Measurements from ENCODE around the gene LAG3. TPM values are rescaled to one million over a fixed set of nuclear protein-coding genes. Genes with fewer than 3 reads are reported as not detected.

The LAG3 gene
- total RNA-seq, 2 donors from 2014 or later = 71.3 to 117 TPM

DNA sequence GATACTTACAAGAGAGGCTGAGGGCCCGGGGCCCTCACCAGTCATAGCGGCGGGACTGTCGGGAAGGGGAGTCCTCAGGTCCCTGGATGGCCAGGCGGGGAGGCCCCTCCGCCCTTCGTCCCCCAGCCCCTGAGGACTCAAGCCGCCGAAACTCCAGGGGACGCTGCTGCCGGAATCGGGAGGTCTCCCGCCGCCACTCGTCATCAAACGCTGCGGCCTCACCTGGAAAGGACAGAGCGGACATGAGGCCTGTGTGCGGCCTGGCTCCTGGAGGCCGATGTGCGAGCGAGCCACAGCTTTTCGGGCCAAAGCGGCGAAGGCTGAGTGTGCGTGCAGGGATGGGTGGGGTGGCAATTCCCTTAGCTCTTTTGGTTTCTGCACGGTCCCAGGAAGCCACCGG lies 23.6 kb upstream of the LAG3 start:
- ATAC-seq = no peak
- DNase-seq (ENCODE audit: low spot score in 2 of 2) = no peak
- Mint-ChIP-seq H3K9me3 (peaks cover 4 to 5% of the 10 kb centered on the region in 2 donors), H3K27ac (peak overlapping the region in 1 of 2 donors; percentile 64), H3K36me3 (peaks cover 52% of the 10 kb centered on the region in 2 donors)

DNA sequence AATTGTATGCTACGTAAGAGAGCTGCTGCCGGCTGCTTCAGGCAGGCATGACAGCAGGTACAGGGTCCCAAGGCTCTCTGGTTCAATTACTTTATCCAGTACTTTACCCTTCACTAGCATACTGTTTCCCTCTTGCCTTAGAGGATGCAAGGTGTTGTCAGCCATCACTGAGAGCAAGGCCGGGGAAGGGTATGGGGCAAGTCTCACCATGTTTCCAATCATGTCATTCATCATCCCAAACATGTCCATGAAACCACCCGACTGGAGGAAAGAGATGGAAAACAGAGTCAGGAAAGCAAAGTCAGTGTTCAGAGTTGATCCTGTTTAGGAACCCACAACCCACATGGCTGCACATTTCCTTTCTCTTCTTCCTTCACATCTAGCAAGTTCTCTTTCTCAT lies 21.8 kb upstream of the LAG3 start:
- no peaks in the 10 kb centered on the region for H3K9me3 Mint-ChIP-seq
- DNase-seq (ENCODE audit: low spot score in 2 of 2) (no peak), ATAC-seq (no peak)
- peak overlapping the region in 1 of 2 donors; percentile 99 for H3K27ac Mint-ChIP-seq
- H3K36me3 Mint-ChIP-seq = peaks cover 37 to 42% of the 10 kb centered on the region in 2 donors

DNA sequence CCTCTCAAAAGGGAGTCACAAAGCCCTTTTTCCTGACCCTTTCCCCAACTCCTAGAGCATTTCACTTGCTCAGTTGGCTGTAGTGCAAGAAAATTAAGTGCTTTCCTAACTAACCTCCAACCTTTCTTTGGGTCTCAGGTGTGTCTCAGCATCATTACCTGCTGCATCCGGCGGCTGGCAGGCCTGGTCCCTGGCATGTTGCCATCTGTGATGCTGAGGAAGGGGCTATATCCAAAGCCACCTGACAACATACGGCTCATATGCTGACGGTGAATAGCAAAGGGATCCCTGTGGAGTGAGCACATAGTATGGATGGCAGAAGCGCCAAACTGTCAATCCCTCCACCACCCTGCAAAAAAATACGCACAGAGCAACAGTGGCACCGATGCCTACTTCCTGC lies 20.6 kb upstream of the LAG3 start:
- H3K36me3 Mint-ChIP-seq = peaks cover 32 to 41% of the 10 kb centered on the region in 2 donors
- peak overlapping the region; percentile 99 for H3K27ac Mint-ChIP-seq

DNA sequence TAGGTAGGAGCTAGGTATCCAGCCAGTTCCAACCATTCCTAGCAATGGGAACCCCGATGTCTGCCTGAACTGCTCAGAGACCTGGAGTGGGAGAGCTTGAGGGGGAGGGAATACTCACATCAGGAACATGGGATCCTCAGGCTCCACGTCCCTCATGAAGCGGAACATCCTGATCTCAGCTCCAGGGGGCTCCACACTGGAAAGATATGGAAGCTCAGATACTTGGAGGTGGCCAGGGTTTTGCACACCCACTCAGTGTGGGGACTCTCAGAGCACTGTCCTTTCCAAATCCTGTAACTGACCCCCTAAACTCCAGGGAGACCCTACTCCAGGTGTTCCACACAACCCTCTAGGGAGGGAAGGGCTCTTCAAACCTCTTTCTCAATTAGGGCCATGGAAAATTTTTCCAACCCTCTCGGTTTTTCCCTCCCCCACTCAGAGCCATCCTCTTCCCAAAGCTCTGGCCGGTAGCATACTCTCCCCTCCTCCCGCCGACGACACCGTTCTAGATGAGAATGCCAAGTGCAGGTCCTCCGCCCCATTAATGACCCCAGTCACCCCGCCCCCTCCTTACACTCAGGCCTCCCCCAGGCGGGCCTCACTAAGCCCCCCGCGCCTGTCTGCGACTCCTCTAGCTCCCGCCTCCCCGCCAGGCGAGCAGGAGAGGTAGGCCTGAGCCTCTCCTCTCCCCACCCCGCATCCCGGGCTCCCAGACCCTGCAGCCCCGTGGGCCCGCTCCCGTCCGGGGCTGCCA lies 20.0 kb upstream of the LAG3 start:
- H3K27ac Mint-ChIP-seq = peak overlapping the region; percentile 99
- no peaks in the 10 kb centered on the region for H3K9me3 Mint-ChIP-seq
- DNase-seq (ENCODE audit: low spot score in 2 of 2) = no peak
- peaks cover 28 to 37% of the 10 kb centered on the region in 2 donors for H3K36me3 Mint-ChIP-seq
- peak; percentile 0 to 2 for ATAC-seq

More for the DNA sequence above, 20.6 kb upstream of the LAG3 start:
- DNase-seq (ENCODE audit: low spot score in 2 of 2) = no peak
- no peak for ATAC-seq
- no peaks in the 10 kb centered on the region for H3K9me3 Mint-ChIP-seq

DNA sequence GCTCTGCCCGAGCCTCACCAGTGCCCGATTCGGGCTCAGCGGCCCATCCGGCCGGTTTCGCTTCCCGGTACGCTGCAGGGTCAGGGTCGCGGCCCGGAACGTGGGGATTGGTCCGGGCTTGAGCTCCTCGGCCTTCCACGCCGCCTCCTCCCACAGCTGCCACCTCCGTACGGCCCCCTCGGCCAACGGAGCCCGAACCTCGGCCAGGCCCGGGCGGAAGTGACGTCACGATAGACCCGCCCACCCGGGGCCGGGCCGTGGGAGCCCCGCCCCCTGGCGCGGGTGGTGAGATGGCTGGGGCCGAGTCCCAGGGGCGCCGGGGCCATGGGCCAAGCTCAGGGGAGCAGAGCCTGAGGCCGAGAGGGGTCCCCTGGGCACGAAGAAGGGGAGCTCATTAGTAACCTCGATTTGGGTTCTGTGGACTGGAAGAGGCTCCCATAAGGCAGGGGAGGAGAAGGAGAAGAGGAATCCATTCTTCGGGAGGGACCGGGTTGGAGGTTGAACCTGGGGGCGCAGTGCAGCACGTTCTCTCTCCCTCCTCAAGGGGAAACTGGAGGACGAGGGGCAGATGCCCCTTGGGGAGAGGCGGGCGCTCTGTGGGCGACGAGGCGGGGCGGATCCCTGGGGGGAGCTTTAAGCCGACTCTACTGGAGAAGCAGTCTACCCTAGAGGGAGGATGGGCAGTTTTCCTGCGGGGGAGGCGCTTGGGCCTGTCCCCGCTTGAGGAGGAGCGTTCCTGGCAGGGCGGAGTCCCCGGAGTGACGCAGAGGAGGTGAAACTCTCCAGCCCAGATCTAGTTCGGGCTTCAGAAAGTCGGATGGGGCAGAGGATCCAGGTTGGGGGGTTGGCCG lies 19.2 kb upstream of the LAG3 start, which contains the start of gene MLF2:
Gene MLF2, minus strand, starts transcription at position 221 of the 851 bp plus-strand sequence. CDS start 807 bp downstream, outside the sequence.
- Mint-ChIP-seq H3K27ac (peak within 1 kb of the TSS; percentile 99), H3K36me3 (peaks cover 20 to 29% of the 10 kb centered on the region in 2 donors), H3K9me3 (no peaks in the 10 kb centered on the region)
- DNase-seq (ENCODE audit: low spot score in 2 of 2) (peak; percentile 98), ATAC-seq (peak; percentile 95)

DNA sequence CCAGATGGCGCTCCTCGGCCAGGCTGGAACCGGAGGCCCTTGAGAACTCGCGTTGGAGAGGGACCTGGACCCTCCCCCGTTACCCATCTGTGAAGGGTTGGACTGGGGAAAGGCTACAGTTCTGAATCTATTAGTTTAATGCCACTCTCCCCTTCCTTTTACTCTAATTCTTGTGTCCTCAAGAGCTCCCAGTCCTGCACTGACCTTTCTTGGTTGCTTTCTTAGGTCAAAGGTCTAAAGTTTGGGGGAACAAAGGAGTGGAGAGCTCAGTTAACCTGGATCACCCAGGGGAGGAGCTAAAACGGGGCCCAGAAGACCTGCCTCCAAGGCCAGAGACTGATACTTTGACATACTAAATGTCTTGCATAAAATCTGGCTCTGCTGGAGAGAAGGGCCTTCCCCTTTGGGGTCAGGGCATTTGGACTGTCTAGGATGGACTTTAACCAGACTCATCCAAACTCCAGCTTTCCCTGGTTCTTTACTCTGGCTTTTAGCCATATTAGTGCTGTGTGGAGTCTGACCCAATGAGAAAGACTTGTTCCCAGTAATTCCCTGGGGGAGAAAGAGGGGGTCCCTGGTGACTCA lies 18.5 kb upstream of the LAG3 start:
- DNase-seq (ENCODE audit: low spot score in 2 of 2) = no peak
- peak overlapping the region in 1 of 2 donors; percentile 99 for H3K27ac Mint-ChIP-seq

DNA sequence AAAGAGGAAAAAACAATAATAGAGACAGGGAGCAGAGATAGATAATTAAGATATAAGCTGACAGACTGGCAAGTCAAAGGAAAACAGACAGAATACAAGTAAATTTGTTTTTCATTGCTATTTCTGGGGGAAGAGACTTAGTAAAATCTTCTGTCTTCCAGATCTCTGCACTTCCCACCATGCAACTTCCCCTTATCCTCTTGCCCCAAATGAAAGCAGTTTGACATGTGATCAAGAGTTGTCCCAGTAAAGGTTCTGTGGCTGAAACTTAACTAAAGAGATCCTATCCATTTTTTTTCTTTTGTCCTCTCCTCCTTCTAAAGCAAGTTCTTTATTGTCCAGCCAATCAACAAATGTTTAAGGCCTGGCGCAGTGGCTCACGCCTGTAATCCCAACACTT lies 17.9 kb upstream of the LAG3 start:
- ATAC-seq = no peak
- peak overlapping the region in 1 of 2 donors; percentile 99 for H3K27ac Mint-ChIP-seq
- H3K36me3 Mint-ChIP-seq = peaks cover 13 to 22% of the 10 kb centered on the region in 2 donors
- no peak for DNase-seq (ENCODE audit: low spot score in 2 of 2)
- no peaks in the 10 kb centered on the region for H3K9me3 Mint-ChIP-seq

More for the DNA sequence above, 18.5 kb upstream of the LAG3 start:
- no peaks in the 10 kb centered on the region for H3K9me3 Mint-ChIP-seq
- no peak for ATAC-seq
- H3K36me3 Mint-ChIP-seq = peaks cover 17 to 27% of the 10 kb centered on the region in 2 donors

DNA sequence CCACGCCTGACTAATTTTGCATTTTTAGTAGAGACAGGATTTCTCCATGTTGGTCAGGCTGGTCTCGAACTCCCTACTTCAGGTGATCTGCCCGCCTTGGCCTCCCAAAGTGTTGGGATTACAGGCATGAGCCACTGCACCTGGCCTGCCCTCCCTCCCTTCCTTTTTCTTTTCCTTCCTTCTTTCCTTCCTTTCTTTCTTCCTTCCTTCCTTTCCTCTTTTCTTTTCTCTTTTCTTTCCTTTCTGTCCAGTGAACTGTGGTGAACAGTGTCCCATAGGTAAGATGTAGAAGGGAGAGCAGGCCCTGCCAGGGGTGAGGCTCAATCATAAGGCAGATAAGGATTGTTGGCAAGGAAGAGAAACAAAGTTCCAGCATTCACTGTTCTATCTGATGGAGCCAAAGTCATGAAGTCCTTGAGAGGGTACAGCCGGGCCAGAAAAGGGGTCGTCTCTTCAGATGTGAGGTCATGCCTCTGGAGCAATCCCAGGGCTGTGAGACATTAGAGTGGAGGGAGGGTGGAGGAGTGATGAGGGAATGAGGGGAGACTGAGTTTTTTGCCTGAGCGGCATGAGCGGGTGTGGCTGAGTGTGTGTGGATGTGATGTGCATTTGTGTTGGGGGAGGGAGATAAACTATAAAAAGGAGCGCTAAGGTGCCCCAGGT lies 15.2 kb upstream of the LAG3 start:
- Mint-ChIP-seq H3K36me3 (peaks cover under 1 to 5% of the 10 kb centered on the region in 2 donors), H3K9me3 (no peaks in the 10 kb centered on the region), H3K27ac (no peak overlapping the region)
- DNase-seq (ENCODE audit: low spot score in 2 of 2) (no peak), ATAC-seq (no peak)

DNA sequence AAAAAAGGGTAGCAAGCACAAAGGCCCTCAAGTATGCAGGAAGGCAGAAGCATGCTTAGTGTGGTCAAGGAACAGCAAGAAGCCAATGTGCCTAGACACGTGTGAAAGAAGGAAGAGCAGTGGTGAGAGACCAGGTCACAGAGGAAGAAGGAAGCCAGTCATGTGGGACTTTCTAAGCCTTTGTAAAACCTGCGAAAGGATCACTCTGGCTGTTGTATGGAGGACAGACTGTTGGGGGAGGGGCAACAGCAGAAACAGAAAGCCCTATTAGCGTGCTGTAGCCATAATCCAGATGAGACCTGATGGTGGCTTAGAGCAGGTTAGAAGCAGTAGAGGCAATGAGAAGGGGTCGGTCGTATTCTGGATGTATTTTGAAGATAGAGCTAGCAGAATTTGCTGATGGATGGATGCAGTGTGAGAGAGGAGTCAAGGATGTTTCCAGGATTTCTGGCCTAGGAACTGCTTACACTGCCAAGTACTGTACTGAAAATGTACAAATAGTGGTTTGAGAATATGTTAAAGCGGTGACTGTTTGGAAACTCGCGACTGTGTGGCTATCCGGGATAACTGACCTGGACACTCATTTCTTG lies 13.7 kb upstream of the LAG3 start:
- no peaks in the 10 kb centered on the region for H3K36me3 Mint-ChIP-seq
- peak in 1 of 2 donors; percentile 11 for ATAC-seq
- no peak overlapping the region for H3K27ac Mint-ChIP-seq
- no peaks in the 10 kb centered on the region for H3K9me3 Mint-ChIP-seq
- DNase-seq (ENCODE audit: low spot score in 2 of 2) = no peak

DNA sequence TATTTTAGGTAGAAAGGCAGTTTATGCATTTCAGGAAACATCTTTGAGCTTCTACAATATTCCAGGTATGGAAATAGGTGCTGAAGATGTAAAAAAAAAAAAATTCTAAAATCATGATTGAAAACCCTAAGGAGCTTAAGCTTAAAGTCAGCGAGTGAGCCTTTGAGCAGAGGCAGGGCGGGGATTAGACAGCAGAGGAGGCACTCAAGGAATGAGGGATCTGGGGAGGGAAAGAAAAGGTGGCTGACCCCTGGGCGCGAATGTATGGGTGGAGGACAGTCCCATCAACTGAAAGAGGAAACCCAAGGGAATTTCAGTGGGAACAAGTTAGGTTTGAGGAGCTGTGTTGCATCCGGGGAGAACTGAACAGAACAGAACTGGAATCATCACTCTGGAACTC lies 12.6 kb upstream of the LAG3 start:
- Mint-ChIP-seq H3K9me3 (no peaks in the 10 kb centered on the region), H3K36me3 (peaks cover 0 to 8% of the 10 kb centered on the region in 2 donors), H3K27ac (no peak overlapping the region)
- ATAC-seq (no peak), DNase-seq (ENCODE audit: low spot score in 2 of 2) (no peak)

DNA sequence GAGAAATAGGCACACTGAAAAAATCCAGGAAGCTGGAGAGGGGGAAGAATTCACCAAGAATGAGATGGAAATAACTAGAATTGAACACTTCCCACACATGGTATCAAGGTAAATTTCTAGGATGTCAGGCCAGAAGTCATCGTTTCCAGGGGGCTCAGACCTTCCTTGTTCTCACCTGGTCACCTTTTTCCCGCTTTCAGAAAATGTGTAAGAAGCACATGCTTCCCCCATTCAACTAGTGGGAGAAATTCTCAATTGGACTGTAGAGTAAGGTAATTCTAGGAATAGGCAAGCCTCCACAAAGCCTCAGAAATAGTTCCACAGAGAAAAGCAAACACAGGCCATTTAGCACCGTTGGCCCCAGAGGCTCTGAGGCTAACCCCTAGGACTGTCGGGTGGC lies 8.9 kb upstream of the LAG3 start:
- no peak for DNase-seq (ENCODE audit: low spot score in 2 of 2)
- H3K9me3 Mint-ChIP-seq = no peaks in the 10 kb centered on the region
- no peak overlapping the region for H3K27ac Mint-ChIP-seq
- no peak for ATAC-seq
- peaks cover 15 to 21% of the 10 kb centered on the region in 2 donors for H3K36me3 Mint-ChIP-seq

DNA sequence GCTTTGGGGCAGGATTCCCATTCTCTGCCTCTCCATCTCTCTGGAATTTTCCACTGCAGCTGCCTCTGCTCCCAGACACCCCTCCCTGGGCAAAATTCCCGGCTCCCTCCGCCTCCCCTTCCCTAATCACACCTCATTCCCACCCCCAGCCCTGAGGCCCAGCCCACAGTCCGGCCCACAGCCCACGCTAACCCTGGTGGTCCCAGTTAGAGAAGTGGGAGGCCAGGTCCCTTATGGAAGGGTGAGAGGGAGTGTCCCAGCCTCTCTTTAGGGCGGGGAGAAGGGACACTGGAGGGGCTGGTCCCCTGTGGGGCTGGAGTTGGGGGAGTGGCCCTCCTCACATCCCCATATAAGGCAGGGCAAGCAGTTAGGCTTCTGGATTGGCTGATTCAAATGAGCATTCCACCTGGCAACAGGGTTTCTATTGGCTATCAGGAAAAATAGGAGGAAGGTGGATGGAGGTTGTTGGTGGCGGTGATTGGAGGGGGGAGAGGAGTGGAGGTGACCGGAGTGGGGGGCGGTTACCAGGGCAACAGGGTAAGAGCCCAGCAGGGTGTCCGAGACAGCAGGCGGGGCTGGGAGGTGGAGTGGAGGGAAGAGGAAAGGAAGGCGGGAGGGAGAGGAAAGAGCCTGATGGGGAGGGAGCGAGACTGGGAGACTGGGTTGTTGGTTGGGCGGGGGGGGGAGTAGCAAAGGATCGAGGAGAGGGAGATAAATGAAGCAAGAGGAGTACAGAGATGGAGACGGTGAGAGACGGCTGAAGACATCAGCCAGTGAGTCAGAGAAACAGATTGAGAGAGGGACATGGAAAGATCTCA lies 8.1 kb upstream of the LAG3 start:
- H3K27ac Mint-ChIP-seq = no peak overlapping the region
- peaks cover 15 to 21% of the 10 kb centered on the region in 2 donors for H3K36me3 Mint-ChIP-seq
- ATAC-seq = peak; percentile 71 to 84

DNA sequence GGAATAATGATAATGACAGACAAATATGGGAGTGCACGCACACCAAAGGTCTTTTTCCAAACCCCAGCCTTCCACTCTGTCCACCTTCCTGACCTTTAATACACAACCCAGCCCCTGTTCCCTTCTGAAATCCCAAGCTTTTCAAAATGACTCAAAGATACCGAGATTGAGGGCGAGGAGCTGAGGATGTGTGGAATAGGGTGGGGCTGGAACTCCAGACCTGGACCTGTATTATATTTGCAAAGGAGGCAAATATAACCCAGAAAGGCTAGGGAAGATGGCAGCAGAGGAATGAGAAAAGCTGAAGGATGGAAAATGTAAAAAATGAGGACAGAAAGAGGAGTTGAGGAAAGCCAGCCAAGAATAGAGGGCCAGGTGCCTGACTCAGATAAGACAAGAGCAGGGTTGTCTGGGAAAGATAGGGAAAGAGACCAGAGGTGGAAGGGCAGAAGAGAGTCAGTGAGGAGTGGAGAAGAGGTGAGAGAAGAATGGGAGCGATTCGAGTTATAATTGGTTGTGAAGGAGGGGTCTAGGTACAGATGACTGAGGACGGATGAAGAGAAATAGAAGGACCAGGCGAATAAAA lies 7.2 kb upstream of the LAG3 start:
- no peak for ATAC-seq
- H3K9me3 Mint-ChIP-seq = no peaks in the 10 kb centered on the region
- peaks cover 18 to 21% of the 10 kb centered on the region in 2 donors for H3K36me3 Mint-ChIP-seq
- DNase-seq (ENCODE audit: low spot score in 2 of 2) = no peak
- H3K27ac Mint-ChIP-seq = peak overlapping the region; percentile 0 to 70

More for the DNA sequence above, 8.1 kb upstream of the LAG3 start:
- H3K9me3 Mint-ChIP-seq = no peaks in the 10 kb centered on the region
- DNase-seq (ENCODE audit: low spot score in 2 of 2) = peak in 1 of 2 donors; percentile 55

DNA sequence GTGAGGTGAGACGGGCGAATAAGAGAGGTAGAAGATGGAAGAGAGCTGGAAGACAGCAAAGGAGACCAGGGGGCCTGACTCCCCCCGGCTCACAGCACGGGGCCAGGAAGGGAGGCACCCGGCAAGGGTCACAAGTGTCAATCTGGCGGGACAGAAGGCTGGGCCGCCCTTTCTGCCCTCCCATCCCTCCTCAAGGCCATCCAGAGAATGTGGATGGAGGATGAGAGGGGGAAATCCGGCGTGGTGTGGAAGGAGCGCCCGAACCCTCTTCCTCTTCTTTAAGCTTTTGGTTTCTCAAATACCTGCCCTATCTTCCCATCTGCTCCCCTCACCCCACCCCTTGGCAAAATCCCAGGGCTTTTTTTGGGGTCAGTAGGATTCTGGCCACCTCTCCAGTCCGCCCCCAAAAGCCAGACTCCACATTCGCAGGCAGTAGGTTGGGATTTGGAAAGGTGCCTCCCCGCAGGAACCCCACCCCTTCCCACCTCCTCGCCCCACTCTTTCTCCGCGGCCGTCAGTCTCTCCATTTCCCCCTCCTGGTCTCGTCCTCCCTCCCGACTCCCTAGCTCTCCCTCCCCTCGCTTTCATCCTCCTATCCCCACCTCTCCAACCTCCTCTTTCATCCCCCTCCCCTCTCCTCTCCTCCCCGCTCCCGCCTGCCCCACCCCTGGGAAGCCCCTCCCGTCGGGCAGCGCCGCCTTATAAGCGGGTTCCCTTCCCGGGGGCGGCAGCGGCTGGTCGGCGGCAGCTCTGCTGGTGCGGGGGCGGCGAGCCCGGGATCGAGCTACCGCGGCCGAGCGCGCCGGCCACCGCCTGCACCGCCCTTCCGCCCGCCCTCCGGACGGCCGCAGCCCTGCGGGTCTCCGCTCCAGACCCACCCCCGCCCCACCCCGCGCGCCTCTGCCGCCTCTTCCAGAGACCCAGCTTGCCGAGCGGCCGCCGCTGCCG lies 6.4 kb upstream of the LAG3 start, which contains the start of gene PTMS:
Gene PTMS, plus strand, starts transcription at position 730 of the 948 bp plus-strand sequence. CDS start 343 bp downstream, outside the sequence.
- Mint-ChIP-seq H3K36me3 (peaks cover 21 to 22% of the 10 kb centered on the region in 2 donors), H3K9me3 (no peaks in the 10 kb centered on the region), H3K27ac (peak within 1 kb of the TSS; percentile 70 to 80)
- DNase-seq (ENCODE audit: low spot score in 2 of 2) (peak in 1 of 2 donors; percentile 54), ATAC-seq (peak; percentile 13 to 23)
